HG03432 (cell line): Measurements from ENCODE around the gene DNAAF5.

Experiments
- ATAC-seq: cut with Tn5 transposase; IDR thresholded peaks from one replicate; pipeline ENCODE4 v1.9.1; 2021; ENCODE audit warnings: mild to moderate bottlenecking, moderate library complexity; ENCODE audit not compliant: unreplicated experiment

The DNAAF5 gene

DNA sequence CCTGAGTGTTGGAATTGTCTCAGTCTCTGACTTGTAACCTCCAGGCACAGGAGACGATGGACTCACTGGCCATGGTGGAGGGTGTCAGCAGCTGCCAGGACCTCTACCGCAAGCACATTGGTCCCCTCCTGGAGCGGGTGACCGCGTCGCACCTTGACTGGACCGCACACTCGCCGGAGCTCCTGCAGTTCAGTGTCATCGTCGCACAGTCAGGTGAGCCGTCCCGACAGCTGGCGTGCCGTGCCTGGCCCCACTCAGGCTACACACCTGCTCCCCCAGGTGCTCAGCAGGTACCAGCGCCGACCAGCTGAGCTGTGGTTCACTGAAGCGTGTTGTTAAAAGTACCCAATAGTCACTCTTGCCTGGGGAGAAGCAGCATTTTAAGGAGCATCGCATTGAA lies 37.3 kb downstream of the DNAAF5 start:
- ATAC-seq = no peak

DNA sequence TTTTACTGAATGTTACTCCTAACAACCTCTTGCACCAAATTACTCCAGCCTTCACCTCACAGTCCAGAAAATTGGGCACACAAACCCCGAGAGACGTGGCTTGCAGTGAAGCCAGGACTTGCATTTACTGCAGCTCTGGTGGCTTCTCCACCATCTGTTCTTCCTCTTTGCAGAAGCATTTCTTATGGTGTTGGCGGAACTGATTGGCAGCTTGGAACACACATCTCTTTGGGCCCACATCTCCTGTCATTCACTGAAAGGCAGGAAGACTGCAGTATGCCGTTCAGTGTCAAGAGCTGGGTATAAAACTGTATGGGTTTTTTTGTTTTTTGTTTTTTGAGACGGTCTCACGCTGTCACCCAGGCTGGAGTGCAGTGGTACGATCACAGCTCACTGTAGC lies 38.9 kb downstream of the DNAAF5 start:
- no peak for ATAC-seq

DNA sequence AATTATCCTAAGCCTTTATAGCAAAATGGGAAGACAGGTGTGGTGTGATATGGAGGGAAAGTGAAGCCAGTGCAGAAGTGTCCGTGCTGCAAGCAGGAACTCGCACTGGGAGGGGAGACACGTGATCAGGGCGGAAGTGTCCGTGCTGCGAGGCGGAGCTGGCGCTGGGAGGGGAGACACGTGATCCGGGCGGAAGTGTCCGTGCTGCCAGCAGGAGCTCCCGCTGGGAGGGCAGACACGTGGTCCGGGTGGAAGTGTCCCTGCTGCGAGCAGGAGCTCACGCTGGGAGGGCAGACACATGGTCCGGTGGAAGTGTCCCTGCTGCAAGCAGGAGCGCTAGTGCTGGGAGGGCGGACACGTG lies 41.1 kb downstream of the DNAAF5 start:
- ATAC-seq = no peak

DNA sequence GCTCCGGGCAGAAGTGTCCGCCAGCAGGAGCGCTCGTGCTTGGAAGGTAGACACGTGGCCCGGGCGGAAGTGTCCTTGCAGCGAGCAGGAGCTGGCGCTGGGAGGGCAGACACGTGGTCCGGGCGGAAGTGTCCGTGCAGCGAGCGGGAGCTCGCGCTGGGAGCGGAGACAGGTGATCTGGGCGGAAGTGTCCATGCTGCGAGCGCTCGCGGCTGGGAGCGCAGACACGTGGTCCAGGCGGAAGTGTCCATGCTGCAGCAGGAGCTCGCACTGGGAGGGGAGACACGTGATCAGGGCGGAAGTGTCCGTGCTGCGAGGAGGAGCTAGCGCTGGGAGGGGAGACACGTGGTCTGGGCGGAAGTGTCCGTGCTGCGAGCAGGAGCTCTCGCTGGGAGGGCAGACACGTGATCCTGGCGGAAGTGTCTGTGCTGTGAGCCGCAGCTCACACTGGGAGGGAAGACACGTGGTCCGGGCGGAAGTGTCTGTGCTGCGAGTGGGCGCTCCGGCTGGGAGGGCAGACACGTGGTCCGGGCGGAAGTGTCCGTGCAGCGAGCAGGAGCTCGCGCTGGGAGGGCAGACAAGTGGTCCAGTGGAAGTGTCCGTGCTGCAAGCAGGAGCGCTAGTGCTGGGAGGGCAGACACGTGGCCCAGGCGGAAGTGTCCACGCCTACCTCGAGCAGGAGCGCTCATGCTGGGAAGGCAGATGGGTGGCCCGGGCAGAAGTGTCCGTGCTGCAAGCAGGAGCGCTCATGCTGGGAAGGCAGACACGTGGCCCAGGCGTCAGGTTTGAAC lies 41.6 kb downstream of the DNAAF5 start:
- no peak for ATAC-seq

DNA sequence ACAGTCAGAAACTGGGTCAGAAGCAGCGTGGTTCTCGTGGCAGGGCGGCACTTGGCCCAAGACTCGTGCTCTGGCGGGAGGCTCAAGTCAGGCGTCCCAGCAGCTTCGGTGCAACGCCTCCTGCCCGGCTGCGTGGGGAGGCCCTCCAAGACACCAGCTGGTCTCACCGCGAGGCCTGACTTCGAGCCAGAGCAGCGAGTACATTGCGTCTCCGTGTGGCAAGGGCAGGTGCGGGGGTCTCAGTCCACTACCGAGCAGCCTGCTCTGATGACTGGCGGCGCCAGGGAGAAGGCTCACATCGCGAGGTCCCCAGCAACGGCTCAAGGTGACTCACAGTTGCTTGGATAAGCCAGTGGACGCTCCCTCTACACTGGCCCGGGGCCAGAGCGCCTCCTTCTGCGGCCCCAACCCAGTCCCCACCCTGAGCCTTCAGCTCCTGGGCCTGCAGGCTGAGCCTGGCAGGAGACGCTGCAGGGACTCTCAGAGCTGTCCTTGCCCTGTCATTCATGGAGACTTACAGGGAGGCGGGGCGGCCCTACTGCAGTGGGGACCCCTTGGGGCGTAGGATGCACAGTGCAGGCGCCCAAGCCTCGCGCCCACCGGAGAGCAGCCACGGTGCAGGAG lies 42.5 kb downstream of the DNAAF5 start:
- ATAC-seq = no peak

DNA sequence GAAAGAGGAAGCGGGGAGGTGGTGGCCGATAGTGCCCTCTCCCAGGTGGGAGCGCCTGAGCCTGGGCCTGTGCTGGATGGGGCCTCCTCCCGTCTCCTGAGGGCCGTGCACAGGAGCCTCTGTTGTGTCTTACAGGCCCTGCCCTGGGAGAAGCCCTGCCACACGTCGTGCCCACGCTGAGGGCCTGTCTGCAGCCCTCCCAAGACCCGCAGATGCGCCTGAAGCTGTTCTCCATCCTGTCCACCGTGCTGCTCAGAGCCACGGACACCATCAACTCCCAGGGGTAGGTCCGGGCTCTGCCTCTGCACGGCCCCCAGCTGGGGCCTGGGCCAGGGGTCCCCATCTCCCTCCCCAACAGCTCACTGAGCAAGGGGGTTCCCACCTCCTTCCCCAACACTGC lies 43.8 kb downstream of the DNAAF5 start:
- ATAC-seq = no peak

DNA sequence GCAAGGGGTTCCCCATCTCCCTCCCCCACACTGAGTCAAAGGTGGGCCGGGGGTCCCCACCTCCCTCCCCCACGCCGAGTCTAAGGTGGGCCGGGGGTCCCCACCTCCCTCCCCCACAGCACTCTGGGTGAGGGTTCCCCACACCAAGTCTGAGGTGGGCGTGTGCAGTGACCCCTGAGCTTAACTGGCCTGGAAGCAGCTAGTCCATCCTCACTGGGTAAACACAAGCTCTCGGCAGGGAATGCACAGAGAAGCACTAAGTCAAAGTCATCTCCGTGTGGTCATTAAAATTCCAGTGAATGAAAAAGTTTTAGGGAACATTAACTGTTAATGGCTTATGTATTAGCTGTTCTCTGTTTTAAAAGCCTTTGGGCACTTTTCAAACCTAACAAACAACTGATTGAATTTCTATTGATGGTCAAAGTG lies 44.3 kb downstream of the DNAAF5 start:
- ATAC-seq = no peak

DNA sequence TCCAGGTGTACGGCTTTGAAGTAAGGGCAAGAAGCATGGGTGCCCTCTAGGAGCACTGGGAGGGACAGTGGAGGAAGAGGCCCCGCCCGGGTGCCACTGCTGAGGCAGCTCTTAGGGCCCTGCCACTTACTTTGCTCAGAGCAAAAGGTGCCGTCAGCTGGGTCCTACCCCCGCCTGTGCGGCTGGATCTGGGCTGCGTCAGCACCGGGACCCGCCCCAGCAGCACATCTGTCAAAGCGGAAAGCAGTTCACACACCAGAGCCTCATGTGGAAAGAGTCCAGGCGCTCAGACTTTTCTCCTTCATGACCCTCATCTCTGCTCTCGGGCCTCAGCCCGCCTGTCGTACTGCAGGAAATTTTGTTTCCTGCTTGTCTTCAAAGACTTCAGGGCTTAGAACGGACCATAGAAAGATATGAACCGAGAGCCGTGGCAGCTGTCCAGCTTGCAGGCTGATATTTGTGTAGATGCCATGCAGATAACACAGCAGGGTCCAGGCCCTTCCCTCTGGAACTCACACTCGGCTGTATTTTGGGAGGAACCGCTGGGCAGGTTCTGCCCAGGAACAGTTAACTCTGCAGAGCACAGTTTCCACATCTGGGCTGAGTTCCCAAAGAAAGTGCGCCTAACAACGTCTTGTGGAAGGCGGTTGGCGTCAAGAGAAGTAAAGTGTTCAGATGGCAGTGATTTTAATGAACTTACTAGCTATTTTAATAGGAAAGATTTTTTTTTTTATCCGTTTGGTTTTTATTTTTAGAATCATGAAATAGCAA lies 44.9 kb downstream of the DNAAF5 start:
- ATAC-seq = no peak

DNA sequence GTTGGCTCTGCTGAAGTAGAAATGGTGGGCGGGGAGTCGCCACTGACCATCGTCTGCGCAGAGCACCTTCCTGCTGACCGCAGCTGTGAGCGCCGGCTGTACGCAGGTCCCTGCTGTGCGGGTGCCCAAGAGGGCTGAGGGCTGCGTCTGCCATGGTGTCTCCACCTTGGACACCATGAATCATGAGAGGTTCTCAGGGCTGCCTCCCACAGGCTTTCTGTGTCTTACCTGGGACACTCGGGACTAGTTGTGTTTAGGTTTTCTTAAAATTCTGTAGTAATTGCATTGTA lies 45.5 kb downstream of the DNAAF5 start:
- no peak for ATAC-seq

DNA sequence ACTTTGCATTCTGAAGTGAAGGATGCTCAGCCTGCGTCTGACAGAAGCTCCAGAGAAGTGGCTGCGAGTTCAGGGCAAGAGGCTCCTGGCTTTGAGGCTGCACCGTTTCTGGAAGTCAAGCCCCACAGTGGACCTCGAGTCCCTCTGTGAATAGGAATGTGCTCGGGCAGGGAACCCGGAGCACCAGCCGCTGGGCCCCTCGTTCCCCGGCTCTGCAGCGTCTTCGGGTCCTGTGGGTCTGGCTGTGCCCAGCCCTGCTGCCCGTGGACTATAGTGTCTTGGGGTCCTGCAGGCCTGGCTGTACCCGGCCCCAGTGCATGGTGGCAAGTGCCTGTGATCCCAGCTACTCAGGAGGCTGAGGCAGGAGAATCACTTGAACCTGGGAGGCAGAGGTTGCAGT lies 45.9 kb downstream of the DNAAF5 start:
- no peak for ATAC-seq

DNA sequence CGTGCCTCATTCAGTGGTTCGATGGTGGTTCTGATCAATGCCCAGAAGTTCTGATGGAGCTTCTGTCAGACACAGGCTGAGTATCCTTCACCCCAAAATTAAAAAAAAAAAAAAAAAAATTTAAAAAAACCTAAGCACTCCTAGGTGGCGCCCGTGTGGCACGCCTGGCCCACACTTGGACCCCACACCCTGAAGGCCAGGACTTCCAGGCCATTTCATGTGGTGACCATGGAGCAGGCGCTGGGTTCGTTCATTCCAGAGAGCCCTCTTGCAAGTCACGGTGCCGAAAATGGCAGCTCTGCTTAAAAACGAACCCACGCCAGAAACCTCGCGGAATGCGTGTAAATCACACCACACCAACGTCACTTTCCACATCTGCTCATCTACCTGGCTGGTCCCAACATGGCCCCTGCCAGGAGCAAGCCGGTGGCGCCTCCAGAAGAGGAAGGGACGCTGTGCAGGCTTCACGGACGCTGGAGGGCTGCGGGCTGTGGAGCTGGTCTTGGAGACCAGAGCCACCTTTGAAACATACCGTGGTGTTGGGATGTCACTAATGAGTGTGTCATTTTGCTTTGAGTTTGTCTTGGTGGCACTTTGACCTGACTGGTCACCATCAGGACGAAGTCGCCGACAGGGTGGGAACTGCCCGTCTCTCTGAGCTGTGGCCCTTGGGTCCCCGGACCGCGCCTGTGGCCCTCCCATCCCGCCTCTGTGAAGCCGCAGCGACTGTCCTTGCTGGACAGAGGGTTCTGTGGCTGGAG lies 46.5 kb downstream of the DNAAF5 start:
- ATAC-seq = no peak

DNA sequence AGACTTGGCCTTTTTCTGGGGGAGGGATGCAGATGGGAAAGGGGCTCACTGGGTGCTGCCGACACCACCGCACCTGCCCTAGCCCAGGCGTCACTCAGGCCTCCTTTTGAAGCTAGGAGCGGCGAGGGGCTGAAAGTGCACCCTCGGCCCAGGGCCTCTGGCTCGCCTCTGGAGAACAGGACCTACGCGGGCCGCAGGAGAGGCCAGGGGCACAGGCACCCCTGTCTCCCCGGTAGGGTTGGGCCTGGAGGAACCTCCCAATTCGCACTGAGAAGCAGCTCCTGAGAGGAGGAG lies 47.1 kb downstream of the DNAAF5 start:
- no peak for ATAC-seq

DNA sequence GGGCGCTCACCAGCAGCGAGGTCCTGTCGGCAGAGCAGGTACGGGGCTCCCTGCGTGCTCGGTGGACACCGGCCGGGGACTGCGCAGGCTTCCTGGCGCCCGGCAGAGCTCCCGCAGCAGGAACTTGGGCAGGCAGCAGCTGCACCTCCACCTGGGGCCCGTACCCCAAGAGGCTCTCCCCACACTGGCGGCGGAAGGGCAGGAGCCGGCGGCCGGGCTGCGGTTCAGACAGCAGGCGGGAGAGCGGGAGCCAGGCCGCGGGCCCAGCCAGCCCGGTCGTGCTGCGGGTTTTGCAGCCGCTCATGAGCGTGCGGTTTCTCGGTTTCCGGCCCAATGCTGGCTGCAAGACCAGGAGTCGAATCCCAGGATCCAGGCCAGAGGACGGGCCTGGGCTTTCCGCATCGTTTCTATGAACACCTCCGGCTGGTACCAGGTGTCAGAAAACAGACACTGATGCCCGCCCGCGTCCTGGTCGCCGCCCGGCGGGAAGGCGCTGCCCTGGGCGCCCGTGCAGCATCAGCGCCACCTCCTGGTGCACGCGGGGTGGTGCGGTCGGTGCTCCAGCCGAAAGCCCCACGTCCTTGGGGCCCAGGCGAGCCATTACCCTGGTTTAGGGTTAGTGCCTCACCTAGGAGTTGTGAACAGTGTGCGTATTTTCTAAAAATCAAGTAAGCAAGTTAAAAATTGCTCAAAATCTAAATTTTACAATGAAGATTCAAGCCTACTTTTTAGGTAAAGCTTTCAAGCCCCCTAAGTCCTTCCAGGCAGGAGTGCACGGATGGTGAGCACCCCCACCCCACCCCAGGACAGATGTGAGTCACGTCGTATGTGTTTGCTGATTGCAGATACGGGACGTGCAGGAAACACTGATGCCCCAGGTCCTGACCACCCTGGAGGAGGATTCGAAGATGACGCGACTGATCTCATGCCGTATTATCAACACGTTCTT lies 47.9 kb downstream of the DNAAF5 start:
- ATAC-seq = peak; percentile 59

DNA sequence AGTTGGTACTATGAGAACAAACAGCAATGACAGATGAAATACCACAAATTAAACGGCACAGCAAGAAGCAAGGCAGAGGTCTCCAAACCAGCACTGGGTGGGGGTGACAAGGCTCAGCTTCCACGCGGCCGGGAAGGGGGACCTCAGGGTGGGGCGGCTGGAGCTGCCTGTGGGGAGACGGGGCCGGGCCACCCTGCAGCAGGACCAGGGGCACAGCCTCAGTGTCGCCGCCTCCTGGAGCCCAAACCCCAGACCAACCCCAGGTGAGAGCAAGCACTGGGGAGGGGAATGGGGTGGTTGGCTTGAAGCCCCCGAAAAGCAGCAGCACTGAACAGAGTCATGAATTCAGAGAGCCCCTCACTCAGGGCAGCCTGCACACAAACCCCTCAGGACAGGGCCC lies 49.9 kb downstream of the DNAAF5 start:
- no peak for ATAC-seq

DNA sequence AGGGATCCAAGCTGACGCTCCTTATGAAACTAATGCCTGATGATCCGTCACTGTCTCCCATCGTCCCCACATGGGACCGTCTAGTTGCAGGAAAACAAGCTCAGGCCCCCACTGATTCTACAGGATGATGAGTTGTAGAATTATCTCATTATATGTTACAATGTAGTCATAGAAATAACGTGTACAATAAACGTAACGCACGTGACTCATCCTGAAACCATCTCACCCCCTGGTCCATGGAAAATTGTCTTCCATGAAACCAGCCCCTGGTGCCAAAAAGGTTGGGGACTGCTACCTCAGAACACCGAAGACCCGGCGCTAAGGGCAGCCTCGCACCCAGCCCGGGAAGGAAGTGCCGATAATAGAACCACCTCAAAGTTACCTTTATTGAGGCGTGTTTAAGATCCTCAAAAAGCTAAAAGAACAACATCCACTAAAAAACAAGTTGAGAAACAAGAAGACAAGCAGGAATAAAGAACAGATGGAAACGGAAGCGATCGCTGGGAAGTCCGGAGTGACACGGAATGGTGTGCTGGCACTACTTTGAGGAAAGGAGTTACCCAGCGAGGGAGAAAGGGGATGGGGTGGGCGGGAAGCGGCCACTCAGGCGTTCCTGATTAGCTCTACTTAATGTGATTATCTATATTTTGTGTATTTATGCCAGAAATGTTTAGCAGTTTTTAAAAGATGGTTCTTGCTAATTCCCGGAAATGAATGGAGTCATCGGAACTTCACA lies 50.7 kb downstream of the DNAAF5 start:
- no peak for ATAC-seq

DNA sequence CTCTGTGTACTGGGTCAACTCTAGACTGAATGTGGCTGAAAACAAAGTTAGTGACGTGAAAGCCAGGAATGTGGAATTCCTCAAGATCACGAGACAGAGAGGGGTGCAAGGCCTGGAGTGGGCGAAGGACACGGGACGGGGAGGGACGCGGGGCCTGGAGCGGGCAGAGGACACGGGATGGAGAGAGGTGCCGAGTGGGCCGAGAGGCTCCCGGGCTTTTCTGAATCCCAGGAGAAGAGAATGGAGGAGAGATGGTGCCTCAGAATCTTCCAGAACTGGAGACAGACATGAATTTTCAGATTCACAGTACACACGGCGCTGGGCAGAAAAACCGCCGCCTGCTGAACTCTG lies 51.2 kb downstream of the DNAAF5 start:
- ATAC-seq = no peak

DNA sequence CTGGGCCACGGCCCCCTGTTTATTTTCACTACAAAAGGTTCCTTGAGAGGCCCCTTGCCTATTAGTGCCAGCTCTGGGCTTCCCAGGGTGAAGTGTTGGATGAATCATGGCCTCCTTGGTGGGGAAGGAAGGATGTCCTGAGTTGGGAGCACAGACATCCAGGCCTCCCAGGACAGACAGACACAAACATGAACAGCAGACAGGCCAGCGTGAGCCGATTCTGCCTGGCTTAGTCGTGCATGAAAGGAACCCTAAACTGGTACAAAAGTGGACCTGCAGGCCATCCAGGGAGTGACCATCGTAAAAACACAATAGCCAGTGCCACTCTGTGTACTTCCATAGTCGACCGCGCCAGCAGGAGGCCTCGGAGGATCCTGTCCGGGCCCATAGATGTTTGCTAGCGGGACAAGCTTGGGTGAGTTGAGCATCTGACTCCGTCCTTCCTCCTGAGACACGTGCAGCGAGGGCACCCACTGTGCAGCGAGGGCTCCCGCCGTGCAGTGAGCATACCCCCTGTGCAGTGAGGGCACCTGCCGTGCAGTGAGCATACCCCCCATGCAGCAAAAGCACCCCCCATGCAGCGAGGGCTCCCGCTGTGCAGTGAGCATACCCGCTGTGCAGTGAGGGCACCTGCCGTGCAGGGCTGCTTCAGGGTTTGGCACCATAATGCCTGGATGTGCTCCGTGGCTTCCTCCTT lies 51.9 kb downstream of the DNAAF5 start:
- ATAC-seq = no peak

DNA sequence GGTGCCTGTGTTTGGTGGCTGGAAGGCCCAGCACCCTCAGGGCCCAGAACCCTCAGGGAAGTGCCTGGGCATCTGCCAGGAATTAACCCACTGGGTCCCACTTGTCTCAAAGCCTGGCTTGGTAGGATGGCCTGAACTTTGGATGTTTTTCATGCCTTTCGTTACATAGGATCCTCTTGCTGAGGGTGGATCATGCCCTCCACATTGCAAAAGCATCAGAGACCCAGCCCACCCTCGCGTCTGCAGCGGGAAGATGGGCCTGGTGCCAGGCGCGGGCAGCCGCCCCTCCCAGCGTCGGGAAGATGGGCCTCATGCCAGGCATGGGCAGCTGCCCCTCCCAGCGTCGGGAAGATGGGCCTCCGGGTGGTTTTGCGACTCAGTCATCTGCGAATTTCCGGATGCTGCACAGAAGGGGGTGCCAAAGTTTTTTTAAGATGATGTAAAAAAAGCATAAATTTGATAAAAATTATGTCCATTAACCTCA lies 52.5 kb downstream of the DNAAF5 start:
- ATAC-seq = no peak

DNA sequence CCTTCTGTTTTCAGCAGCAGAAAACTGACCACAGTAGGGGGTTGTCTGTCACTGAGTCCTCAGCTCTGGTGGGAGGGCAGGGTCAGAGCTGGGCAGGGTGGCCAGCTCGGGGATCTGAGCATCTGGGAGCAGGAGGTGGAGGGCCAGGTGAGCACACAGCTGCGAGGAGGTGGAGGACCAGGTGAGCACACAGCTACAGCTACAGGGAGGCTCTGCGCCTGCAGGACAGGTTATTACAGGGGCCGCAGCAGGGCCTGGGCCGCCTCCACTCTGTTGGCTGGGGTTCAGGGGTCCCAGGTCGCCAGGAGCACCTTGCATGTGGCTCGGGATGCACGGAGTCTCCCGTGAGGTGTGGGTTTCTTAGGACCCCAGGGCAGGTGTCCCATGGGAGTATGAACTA lies 53.0 kb downstream of the DNAAF5 start:
- no peak for ATAC-seq
